Subcutaneous abdominal adipose tissue (tissue), 5 donors: ENCODE measurements around the gene GATA6.

Experiments used
- H3K27ac ChIP-seq: one replicate; pipeline ENCODE4 v1.7.0; 2013; ENCODE audit warnings: low read depth, mild to moderate bottlenecking, inconsistent platforms, low read length, moderate library complexity
- H3K27me3 ChIP-seq, 5 donors: one replicate each; pipeline ENCODE4 v1.7.0; 2013; ENCODE audit warnings: low read length in 5 of 5, inconsistent platforms in 1 of 5; ENCODE audit not compliant: control insufficient read depth in 5 of 5, insufficient read depth in 4 of 5
- H3K36me3 ChIP-seq, 5 donors: one replicate each; pipeline ENCODE4 v1.7.0; 2013; ENCODE audit warnings: low read length in 5 of 5; ENCODE audit not compliant: control insufficient read depth in 5 of 5, insufficient read depth in 5 of 5
- H3K4me1 ChIP-seq, 5 donors: one replicate each; pipeline ENCODE4 v1.7.0; 2013; ENCODE audit warnings: low read length in 5 of 5, mild to moderate bottlenecking in 3 of 5, moderate library complexity in 1 of 5; ENCODE audit not compliant: control insufficient read depth in 5 of 5, insufficient read depth in 5 of 5
- H3K4me3 ChIP-seq, 5 donors: one replicate each; pipeline ENCODE4 v1.7.0; 2013; ENCODE audit warnings: low read length in 5 of 5, low read depth in 1 of 5
- H3K9ac ChIP-seq, 5 donors: one replicate each; pipeline ENCODE4 v1.7.0; 2013; ENCODE audit warnings: low read length in 5 of 5, mild to moderate bottlenecking in 4 of 5, moderate library complexity in 3 of 5
- H3K9me3 ChIP-seq, 5 donors: one replicate each; pipeline ENCODE4 v1.7.0; 2013; ENCODE audit warnings: low read length in 5 of 5; ENCODE audit not compliant: control insufficient read depth in 5 of 5
- donor health status: healthy.
- donor health status: healthy.
- donor health status: healthy.
- donor health status: healthy.
- donor health status: healthy.

GATA6 gene

DNA sequence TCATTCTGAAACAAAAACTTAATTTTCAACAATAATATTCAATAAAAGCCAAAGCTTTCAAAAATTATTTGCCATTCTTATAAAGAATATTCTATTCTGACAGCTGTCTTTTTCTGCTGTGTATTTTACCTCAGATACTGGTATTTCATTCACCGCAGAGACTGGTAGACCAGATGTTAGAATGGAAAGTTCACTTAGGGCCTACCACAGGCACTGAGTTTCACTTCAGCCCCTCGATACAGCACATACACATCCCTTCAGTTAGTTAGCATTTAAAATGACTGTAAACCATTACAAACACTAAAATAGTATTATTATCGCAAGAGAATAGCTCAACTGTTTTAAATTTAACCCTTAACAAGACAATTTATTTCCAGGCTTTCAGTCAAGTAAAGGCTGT is 24.2 kb upstream of the GATA6 start:
- Histone ChIP-seq H3K27ac (no peak overlapping the region), H3K36me3 (no peaks in the 10 kb centered on the region), H3K9me3 (no peaks in the 10 kb centered on the region), H3K27me3 (peaks cover 0 to 2% (median 0%) of the 10 kb centered on the region in 5 donors), H3K4me1 (no peaks in the 10 kb centered on the region), H3K9ac (no peak overlapping the region), H3K4me3 (no peak overlapping the region)

DNA sequence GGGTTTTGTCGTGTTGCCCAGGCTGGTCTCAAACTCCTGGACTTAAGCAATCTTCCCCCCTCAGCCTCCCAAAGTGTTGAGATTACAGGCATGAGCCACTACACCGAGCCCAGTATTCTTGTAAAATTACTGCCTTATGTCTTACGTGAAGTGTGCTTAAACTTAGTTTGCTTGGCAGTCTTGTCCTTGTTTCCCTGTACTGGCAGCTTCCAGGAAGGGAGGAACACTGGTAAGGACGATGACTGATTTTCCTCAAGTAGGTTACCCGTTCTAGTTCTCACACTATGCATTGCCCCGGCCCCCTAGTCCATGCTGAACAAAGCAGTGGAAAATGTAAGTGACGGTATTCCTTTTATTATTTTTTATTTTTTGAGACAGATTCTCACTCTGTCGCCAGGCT is 19.7 kb upstream of the GATA6 start:
- peaks cover 0 to 8% (median 0%) of the 10 kb centered on the region in 5 donors for H3K27me3 ChIP-seq
- no peak overlapping the region for H3K9ac ChIP-seq
- H3K27ac ChIP-seq = no peak overlapping the region
- no peaks in the 10 kb centered on the region for H3K36me3 ChIP-seq
- no peaks in the 10 kb centered on the region for H3K9me3 ChIP-seq
- no peak overlapping the region for H3K4me3 ChIP-seq
- H3K4me1 ChIP-seq = no peaks in the 10 kb centered on the region

DNA sequence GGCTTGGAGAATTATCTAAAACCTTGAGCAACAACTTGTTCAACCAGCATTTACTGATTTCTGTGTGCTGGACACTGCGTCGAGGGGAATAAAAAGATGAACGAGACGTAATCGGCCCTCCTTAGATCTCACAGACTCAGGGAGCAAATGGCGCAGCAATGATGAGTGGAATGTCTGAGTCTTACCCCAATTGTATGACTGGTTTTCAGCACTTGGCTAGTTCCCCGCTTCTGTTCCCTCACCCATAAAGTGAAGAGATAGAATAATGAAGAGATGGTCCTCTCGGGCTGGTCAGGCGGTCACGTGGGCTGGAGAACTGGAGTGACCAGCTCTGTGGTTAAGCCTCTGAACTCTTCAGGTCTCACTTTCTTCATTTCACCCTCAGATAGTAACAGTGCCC is 17.3 kb upstream of the GATA6 start:
- H3K4me1 ChIP-seq = no peaks in the 10 kb centered on the region
- H3K27me3 ChIP-seq = peaks cover 0 to 5% (median 0%) of the 10 kb centered on the region in 5 donors
- no peak overlapping the region for H3K9ac ChIP-seq
- no peak overlapping the region for H3K27ac ChIP-seq
- no peaks in the 10 kb centered on the region for H3K9me3 ChIP-seq
- no peak overlapping the region for H3K4me3 ChIP-seq
- H3K36me3 ChIP-seq = no peaks in the 10 kb centered on the region

DNA sequence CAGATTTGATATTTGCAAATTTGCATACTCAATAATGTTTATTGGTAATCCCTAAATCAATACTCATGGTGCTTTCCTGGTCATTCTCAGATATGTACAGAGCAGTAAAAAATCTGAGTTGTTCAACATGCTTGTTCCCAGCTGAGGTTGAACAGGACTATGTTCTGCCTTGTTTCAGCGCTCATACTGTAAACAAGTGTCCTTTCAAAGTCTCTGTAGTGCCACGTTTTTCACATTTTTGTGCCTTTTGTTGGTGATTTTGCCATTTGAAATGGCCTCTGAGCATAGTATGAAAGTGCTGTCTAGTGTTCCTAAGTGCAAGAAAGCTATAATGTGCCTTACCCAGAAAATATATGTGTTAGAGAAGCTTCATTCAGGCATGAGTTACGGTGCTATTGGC is 16.0 kb upstream of the GATA6 start:
- no peak overlapping the region for H3K27ac ChIP-seq
- H3K36me3 ChIP-seq = no peaks in the 10 kb centered on the region
- no peaks in the 10 kb centered on the region for H3K9me3 ChIP-seq
- no peak overlapping the region for H3K9ac ChIP-seq
- no peak overlapping the region for H3K4me3 ChIP-seq
- peaks cover 0 to 5% (median 0%) of the 10 kb centered on the region in 5 donors for H3K27me3 ChIP-seq
- H3K4me1 ChIP-seq = no peaks in the 10 kb centered on the region

DNA sequence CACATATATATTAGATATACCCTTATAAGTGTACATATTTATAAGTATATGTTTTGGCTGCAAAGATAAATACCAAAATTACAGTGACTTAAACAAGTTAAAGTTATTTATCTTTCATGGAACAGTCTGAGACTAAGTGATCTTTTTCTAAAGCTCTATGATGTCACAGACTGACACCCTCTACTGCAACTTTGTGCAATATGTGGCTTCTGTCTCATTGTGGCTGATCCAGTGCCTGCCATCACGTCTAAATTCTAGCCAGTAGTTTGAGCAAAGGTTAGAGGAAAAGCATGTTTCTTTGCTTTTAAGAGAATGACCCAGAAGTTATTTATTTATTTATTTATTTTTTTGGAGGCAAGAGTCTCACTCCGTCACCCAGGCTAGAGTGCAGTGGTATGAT is 13.8 kb upstream of the GATA6 start:
- Histone ChIP-seq H3K27me3 (peaks cover 0 to 5% (median 0%) of the 10 kb centered on the region in 5 donors), H3K9ac (no peak overlapping the region), H3K4me1 (no peaks in the 10 kb centered on the region), H3K4me3 (no peak overlapping the region), H3K9me3 (no peaks in the 10 kb centered on the region), H3K36me3 (no peaks in the 10 kb centered on the region), H3K27ac (no peak overlapping the region)

DNA sequence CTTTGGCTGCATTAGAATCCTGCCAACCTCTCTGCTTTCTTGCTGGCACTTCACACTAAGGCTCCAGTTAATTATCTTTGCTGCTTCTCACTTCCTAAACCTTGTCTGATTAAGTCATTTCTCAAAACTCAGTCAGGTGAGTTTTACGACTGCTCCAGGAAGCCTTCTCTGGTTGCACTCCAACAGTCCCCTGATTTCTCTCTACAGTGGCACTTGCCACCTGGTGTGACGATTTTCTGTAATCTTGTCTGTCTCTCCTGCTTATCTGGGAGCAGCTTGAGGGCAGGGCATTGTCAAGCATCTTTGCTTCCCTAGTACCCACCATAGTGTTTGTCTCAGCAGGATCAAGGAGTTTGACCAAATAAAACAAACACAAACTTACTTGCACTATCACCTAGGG is 10.4 kb upstream of the GATA6 start:
- Histone ChIP-seq H3K27ac (no peak overlapping the region), H3K4me1 (no peaks in the 10 kb centered on the region), H3K27me3 (peaks cover 0 to 17% (median 11%) of the 10 kb centered on the region in 5 donors), H3K36me3 (no peaks in the 10 kb centered on the region), H3K4me3 (no peak overlapping the region), H3K9ac (no peak overlapping the region), H3K9me3 (no peaks in the 10 kb centered on the region)

DNA sequence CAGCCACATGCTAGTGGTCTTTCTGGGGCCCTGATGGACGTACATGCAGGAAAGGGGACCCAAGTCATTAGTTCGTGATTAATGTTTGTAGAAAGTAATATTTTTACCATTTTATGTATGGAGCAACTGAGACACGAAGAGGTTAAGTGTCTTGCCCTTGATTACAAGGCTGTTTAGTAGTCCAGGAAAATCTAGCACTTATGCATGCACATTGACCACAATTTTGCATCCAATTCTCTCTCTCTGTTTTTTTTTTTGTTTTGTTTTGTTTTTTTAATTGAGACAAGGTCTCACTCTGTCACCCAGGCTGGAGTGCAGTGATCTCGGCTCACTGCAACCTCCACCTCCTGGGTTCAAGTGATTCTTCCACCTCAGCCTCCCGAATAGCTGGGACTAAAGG is 8.3 kb upstream of the GATA6 start:
- H3K27me3 ChIP-seq = peaks cover 3 to 30% (median 24%) of the 10 kb centered on the region in 5 donors
- H3K4me3 ChIP-seq = no peak overlapping the region
- no peak overlapping the region for H3K9ac ChIP-seq

DNA sequence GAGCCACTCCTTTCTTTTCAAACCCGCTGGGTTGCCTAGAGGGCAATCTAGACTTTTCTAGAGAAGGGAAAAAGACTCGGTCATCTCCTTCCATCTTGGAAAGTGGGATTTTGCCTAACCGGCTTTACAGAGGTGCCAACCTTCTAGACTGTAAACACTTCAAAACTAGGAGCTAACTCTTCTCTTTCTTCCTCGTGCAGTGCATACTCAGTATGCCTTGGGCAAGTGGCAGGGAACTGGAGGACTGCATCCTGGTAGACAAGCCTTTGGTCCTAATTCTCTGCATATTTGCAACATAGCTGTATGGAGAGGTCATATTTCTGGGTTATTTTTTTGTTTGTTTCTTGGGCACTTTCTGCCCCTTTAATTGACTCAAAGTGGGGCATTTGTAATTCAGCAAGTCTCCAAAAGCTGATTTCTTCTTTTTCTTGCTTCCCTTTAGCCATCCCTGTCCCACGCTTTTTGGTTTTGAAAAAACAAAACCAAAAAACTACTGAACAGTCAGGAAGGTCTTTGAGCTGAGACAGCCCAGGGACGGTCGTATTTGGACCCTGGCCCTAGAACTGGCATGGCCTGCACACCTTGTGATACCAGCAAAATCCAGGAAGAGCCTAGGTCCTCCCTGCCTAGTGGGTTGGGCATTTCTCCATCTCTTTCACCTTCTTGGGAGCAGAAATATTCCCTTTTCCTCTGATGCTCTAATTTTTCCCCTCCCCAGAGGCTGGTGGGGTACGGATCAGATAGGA is 5.8 kb upstream of the GATA6 start:
- H3K36me3 ChIP-seq = no peaks in the 10 kb centered on the region
- H3K4me3 ChIP-seq = no peak overlapping the region
- no peak overlapping the region for H3K27ac ChIP-seq
- H3K9ac ChIP-seq = no peak overlapping the region
- no peaks in the 10 kb centered on the region for H3K9me3 ChIP-seq
- H3K4me1 ChIP-seq = peaks cover 0 to 28% (median 21%) of the 10 kb centered on the region in 5 donors
- peaks cover 10 to 53% (median 48%) of the 10 kb centered on the region in 5 donors for H3K27me3 ChIP-seq

More for the DNA sequence above, 8.3 kb upstream of the GATA6 start:
- Histone ChIP-seq H3K4me1 (peaks cover 0 to 4% (median 4%) of the 10 kb centered on the region in 5 donors), H3K9me3 (no peaks in the 10 kb centered on the region), H3K36me3 (no peaks in the 10 kb centered on the region), H3K27ac (no peak overlapping the region)

DNA sequence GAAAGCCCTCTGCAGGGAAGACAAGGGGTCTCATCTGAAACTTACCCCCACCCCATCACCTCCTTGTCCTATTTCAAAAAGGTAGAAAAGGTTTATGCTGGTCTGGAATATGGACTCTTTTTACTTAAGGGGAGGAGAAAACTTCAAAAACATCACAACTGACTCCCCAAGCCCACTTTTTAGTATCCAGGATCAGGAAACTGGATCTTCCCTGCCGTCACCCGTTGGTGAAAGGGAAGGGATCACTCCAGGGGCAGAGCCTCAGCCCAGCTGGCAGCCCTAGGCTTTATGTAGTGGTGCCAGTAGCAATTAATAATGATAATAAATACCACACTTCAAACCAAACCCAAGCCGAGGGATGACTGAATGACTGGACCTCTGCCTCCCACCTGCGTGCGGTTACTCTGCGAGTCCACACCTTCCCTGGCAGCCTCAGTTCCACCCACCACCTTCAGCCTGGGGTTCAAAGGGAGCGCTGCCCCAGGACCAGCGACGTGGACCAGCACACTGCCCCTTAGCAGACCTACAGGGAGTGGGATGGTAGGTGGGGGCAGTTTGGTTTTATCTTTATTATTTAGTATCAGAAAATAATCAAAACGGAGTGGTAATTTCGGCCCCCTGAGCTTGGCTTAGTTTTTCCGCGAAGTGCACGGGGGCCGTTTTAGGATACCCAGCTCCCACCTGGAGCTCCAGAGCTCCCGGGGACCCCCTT is 4.9 kb upstream of the GATA6 start:
- H3K27me3 ChIP-seq = peaks cover 10 to 54% (median 49%) of the 10 kb centered on the region in 5 donors
- no peak overlapping the region for H3K27ac ChIP-seq
- H3K4me3 ChIP-seq = no peak overlapping the region

DNA sequence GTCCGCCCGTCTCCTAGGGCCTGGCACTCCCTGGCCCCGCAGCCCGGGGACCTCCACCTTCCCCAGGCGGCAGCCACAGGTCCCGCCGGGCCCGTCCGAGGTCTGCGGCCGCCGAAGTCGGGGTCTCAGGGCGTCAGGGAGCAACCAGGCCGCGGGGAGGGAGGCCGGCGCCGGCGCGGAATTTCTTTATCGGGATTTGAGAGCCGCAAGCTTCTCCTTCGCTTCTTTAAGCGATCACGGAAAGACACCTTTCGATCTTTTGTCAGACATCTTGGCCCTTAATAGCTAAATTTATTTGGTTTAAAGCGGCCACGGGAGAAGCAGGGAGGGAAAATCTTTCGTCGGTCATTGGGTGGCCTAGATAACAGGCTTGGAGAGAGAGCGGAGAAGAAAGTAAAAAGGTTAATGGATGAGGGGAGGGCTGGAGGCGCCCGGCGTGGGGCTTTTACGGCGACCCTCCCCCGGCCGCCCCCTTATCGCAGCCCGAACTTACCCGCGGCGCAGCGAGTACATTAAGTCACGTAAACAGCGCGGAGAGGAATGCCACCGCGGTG is 4.3 kb upstream of the GATA6 start:
- Histone ChIP-seq H3K27ac (no peak overlapping the region), H3K4me3 (no peak overlapping the region), H3K36me3 (no peaks in the 10 kb centered on the region), H3K9me3 (no peaks in the 10 kb centered on the region), H3K9ac (no peak overlapping the region), H3K27me3 (peaks cover 10 to 54% (median 49%) of the 10 kb centered on the region in 5 donors), H3K4me1 (peaks cover 0 to 41% (median 30%) of the 10 kb centered on the region in 5 donors)

More for the DNA sequence above, 4.9 kb upstream of the GATA6 start:
- Histone ChIP-seq H3K9me3 (no peaks in the 10 kb centered on the region), H3K36me3 (no peaks in the 10 kb centered on the region), H3K4me1 (peaks cover 0 to 35% (median 24%) of the 10 kb centered on the region in 5 donors), H3K9ac (no peak overlapping the region)
